Stimulated activated naive CD4-positive, alpha-beta T cell treated with Interleukin-2 at 50 U/mL for 16 hours (primary cell): ENCODE data around the gene ALK.

Experiments used
- DNase-seq: peaks from one replicate; lab custom pipeline; 2025; lab: John Stamatoyannopoulos, UW

The ALK gene

DNA sequence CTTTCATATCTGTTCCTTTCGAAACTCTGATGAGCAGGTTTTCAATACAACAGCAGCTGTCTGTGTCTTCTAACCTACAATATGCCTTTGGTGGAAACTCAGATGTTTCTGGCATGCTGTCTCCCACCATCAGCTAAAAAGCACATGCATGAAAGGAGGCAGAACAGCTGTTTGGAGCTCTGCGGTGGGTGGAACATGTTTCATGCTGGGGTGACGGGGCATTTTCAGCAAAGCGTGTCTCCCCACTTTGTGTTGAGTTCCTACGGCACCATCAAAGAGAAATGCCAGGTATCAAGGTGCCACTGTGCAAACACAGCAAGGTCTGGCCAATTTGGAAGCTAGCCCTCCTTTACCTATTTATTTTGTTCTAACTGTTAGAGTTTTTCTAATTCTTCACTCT lies 516.1 kb downstream of the ALK start:
- DNase-seq = no peak

DNA sequence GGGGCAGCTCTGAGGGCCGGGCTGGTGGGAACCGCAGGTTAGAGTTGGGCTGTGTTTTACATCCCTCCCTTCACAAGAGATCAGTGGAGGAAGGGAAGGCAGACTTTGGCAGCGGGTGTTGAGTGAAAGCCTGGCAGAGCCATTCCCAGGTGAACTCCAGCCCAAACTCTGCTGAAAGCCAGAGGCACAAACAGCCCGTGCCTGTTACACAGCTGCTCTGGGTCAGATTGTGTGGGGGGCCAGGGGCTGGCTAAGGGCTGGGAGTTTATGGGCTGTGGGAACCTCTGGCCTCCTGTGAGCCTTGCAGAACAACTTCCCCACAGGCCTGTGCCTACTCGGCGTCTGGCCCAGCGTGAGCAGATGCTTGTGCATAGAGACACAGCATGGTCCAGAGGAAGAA lies 519.4 kb downstream of the ALK start:
- DNase-seq = no peak

DNA sequence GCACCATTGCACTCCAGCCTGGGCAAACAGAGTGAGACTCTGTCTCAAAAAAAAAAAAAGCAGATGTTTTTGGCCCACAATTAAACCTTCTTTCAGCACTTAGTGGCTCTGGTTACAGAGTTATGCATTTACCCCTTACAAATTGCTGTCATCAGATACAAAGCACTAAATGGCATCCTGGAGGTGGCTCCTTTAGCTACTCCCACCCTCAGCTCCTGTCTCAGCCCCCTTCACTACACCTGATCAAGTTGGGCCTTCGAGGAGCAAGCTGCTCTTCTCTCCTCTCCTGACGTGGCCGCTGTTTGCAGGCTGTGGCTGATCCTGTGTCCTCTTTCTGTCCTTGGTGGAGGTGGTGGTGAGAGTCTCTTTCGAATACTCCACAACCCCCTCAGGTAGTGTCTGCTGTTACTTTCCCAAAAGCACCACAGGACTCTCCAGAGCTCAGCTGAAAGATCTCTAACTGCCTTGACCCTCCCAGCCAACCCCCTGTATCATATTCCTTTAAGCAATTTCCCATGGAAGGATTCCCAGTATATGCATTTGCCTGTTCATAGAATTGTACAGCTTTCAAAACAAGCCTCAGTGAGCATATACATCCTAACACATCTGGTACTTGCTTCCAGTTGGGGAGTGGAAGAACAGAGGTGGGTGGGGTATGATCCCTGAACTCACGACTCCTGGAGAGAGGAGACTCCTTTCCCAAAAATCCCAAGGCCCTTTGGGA lies 520.3 kb downstream of the ALK start:
- DNase-seq = no peak

DNA sequence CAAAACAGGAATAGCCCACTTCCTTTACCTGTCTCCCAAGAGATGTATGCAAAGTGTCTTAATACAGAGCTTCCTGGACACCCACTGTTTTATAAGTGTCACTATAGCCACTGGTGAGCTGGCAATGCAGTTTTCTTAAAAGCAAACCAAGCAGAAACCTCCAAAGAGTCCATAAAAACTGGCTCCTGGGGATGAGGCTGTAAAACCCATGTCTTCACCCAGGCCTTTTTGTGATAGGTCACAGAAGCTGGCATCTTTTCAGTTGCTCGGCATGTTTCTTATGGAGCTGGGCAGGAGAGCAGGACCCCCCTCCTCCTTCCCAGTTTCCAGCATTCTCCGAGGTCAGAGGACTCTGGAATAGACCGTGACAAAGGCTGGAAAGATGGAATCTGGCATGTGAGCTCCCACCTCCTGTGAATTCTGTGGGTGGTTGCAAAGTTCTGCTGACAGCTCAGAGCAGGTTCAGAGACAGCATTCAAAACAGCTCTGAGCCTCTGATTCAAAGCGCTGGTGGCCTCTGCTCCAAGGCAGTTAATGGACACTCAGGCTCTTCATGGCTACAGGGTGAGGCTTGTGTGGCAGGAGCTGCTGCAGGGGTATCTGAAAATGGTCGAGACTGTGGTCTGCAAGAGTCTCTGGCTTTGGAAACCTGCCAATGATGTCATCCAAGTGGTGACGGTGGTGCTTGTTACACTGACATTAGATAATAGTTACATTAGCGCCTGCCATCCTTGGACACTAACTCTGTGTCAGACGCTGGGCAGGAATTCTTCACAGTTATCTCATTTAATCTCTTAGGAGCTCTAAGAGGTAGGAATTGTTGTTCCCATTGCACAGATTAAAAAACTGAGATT lies 522.8 kb downstream of the ALK start:
- no peak for DNase-seq

DNA sequence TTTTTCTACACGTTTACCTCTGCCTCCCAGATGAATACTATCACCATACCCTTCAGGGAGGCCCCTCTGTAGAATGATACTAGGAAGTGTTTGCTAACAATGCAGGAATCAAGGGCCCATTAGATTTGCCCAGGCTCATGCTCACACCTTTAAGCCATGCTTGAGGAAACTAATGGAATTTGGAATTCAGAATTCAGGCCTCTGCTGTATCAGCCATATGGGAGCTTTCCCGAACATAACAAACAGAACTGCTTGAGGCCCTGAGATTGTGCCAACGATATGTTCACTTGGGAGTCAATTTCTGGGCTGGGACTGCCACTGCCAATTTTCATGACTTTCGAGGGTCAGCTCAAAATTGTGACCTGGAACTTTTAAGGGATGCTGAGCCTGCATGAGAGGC lies 523.7 kb downstream of the ALK start:
- no peak for DNase-seq

DNA sequence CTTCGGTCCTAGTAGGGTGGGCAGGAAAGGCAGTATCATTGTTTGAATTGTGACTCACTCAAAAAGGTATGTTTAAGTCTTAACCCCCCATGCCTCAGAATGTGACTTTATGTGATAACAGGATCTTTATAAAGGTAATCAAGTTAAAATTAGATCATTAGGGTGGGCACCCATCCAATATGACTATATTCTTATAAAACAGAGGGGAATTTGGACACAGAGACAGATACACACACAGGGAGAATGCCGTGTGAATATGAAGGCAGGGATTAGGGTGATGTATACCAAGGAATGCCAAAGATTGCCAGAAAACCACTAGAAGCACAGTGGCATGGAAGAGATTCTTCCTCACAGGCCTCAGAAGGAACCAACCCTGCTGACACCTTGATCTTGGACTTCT lies 524.3 kb downstream of the ALK start:
- DNase-seq = no peak

DNA sequence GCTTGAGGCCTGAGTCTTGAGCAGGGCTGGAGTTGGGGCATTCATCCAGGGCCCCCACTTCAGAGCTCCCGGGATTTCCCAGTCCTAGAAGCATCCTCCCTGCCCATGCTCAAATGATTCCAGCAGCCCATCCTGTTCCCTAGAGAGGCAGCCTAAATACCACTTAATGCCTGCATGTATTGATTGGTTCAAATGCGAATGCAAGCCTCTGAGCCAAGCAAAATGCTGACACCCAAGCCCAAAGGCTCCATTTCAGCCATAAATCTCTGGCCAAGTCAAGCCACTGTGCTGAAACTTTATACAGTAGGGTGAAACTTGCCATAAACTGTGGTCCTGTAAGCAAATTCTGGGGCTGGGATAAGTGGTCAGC lies 526.4 kb downstream of the ALK start:
- no peak for DNase-seq

DNA sequence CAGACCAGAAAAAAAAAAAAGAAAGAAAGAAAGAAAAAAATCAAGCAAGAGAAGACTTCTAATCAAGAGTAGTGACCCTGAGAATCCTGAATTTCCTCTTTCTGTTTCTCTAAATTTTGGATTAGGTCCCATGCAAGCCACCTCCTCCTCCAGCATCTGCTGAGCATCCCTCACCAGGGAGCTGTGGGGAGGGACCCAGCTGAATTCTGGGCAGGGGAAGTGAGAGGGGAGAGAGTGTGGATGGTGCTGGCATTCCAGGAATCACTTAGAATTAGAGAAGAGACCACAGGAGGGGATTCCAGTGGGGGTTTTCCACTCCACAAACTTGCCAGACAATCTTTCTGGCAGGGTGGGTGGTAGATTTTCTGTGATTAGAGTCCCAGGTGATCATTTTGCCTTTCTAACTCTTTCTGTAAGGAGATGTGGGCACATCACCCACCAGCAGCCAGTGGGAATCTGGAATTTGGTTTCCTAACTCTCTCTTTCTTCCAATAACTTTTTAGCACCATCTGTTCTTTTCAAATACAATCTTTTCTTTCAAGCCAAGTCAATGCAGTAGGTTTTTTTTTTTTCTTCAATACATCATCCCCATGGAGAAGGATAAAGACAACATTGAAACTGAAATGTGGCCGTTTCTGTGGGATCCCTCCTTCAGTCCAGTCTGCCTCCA lies 526.9 kb downstream of the ALK start:
- no peak for DNase-seq

DNA sequence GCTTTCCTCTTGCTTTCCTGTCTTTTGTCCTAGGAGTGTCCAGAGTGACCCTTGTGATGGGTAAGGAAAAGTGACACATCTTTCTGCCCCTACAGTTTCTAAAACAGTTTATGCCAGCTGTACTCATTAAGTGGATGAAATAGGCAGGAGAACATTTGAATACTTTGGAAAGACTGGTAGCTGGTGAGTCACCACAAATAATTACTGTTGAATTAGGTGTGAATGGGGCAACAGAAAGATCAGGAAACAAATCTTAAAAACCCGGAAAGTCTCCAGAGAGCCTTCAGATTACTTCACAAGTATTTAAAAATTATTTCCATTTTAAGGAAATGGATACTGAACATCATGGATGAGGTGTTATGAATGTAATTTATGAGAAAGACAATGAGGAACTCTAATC lies 527.7 kb downstream of the ALK start:
- no peak for DNase-seq

DNA sequence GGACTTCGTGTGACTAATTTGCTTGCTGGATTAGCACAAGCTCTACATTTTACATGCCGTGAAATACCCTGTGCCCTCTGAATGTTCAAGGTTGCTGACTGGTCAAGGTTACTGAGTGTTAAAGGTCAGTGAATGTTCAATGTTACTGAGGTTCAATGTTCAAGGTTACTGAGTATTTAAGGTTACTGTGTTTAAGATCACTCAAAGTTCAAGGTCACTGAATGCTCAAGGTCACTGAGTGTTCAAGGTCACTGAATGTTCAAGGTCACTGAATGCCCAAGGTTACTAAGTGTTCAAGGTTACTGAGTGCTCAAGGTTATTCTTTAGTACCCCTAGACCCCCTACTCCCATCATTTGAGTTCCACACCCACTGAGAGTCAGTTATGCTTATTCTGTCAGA lies 528.6 kb downstream of the ALK start:
- no peak for DNase-seq

DNA sequence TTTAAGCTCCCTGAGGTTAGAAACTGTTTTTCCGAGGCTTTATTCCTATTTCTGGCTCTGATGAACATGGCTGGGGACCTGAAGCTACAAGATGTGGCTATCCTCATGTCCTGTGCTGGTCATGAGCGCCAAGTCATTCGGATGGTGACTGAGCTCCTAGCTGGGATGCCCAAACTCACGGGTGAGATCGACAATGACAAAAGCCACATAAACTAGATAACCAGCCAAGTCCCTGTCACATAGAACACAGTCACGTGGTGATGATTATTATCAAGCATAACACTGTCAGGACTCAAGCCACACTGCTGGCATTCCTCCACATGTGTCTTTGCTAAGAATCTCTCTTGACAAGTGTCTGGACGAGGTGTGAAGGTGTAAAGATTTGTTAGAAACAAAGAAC lies 531.2 kb downstream of the ALK start:
- no peak for DNase-seq

DNA sequence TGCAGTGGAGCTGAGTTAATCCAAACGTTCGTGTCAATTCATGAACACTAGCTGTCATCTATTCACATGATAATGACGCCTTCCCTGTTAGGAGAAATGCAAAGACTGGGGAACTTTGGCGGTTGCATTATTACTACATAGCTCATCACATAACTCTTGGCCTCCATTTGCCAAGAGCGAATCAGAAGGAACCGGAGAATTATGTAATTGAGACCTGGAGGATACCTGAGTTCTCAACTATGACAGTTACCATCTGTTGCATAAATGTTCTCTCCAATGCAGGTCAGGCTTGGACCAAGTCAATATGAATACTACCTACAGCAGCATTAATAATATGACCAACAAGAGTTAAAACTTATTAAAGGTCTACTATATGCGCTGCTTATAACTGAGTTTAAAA lies 531.7 kb downstream of the ALK start:
- no peak for DNase-seq

DNA sequence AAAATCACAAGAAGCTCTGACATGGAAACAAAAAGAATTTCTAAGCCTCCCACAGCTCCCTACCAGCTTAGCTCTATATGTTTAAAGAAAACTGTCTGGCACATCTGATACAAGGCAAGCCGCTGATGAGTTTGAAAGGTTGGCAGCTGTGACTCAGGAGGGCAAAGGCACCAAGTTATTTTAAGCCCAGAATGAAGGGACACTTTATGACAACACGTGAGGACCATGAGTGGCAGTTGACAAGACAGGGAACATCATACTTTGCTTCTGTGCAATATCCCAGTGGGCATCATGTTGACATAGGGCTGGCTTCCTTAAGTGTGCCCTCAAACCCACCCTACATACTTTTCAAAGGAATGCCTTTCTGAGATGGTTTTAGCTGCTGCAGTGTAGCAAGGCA lies 533.3 kb downstream of the ALK start:
- no peak for DNase-seq

DNA sequence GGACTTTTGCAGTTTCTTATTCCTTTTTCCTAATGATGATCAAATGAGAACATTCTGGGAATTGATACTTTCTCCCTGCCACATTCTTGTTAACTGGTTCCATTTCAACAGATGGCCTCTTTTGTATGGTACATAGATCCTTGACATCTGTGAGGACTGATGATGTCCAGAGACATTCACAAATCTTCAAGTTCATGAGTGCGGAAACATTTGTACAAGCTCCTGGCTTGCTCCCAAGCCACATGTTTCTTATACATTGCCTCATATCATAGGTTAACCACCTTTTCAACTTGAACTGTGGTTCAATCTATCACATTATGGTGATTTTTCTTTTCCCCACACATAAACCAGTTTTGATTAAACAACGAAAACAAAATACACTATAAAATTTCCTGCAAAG lies 538.9 kb downstream of the ALK start:
- no peak for DNase-seq

DNA sequence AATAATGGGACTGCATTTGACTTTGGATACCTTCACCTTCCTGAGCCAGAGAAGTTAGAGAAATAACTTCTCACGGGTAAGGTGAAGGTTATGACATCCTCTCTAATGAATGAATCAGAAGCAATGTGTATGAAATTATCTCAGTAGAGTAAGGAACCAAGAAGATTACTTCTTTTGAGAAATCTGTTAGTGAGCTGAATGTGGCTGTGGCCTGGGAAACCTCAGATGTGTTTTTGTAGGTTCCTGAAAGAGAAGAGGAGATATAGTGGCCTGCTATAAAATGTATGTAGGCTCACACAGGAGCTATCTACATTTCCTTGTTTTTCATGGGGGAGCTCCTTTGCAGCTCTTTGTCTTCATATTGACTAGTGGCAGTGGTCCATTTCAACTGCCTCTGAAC lies 543.6 kb downstream of the ALK start:
- no peak for DNase-seq

DNA sequence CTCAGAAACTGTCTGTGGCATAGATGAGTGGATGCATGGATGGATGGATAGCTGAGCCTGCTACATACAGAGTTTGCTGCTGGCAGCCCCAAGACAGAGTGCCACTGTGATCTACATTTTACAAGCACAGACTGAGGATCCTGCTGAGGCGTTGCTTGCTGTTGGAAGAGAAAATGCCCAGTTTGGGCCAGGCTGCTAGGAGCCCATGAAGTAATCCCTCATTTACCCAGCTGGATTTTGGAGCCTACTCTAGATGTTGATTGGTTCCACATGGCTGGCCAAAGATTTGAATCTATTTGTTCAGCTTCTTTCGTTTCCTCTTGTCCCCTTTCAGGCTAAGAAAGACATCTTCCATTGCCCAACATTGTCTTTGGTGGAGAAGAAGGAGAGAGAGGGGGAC lies 544.8 kb downstream of the ALK start:
- no peak for DNase-seq

DNA sequence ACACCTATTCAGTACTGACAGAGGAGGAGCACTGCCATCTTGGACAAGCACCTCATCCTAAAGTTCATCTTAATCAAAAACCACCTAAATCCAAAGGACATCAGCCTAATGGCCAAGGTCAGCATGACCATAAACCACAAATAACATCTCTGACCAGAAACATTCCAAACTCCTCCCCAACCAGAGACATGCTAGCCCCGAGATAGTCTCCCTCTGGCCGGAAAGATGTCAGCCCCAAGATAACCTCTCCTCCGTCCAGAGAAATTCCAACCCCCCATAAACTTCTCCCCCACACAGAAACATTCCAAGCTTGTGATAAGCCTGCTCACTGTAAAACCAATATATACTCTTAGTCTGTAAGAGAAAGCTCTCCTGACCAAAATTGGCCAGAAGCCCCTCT lies 545.5 kb downstream of the ALK start:
- no peak for DNase-seq

DNA sequence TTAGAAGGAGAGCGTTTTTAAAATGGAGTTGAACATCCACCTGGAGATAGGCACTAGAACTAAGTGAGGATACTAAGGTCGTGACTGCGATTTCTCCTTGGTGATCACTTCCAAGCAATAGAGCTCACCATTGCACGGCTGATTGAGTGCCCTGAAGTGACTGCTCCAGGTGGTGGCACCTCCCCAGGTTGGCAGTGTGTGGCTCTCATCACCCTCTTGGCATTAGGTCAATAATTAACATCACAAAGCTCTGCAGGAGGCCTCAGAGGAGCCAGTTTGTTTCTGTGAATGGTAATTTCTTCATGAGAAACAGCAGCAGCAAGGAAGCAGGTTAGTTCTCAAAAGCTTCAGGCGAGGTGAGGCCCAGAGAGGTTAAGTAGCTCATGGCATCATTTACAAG lies 546.6 kb downstream of the ALK start:
- DNase-seq = no peak

DNA sequence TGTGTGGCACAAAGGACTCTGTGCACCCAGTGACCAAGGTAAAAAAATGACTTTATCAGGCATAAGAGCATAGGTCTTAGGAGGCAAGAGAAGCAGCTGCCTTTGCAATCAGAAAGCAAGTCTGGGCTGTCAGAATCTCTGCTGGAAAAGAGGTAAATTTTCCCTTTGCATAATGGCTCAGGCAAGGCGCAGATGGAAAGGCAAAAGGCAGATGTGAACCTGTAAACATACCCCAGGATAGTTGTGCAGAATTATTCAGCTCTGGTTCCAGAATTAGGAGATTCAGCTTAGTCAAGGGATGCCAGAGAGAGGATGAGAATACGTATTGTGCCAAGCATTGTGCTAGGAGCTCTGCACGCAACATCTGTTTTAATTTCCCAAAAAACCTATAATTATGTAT lies 547.5 kb downstream of the ALK start:
- no peak for DNase-seq

DNA sequence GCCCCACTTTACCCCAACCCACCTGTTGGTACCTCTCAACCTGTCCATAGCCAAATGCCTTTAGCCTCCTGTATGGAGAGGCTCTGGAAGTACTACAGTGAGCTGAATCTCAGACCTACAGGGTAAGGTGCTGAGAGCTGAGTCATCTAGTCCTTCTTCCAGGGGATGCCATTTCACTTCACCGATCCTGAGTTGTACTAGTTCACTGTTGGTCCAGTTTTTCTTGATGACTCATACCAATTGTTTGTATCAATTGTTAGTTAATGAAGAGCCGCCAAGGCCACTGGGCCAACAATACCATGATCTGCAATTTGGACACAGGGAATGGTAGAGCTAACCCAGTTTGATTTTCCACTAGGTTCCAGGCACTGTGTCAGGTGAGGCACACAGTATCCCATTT lies 549.2 kb downstream of the ALK start:
- DNase-seq = no peak

DNA sequence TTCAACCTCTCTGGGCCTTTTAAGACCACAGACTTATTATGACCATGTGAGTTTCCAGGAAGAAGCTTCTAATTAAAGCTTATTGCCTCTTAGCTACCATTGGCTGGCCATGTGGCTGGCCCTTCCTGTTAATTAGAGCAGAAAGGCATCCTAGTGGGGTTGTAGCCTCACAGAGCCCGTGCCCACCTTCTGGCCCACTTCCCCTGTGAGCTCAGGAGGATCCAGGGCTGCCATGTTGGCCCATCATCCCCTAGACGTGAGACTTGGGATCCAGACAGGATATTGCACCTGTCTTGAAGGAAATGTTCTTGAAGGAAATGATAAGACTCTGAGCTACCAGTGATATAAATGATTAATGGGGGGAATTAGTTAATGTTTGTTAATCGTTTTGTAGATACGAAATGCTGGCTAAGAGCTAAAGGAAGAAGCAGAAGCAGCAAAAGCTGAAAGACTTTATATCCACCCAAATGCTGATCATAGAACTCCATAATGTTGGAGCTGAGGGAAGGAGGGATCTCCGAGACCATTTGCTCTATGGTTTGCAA lies 550.7 kb downstream of the ALK start:
- DNase-seq = no peak

DNA sequence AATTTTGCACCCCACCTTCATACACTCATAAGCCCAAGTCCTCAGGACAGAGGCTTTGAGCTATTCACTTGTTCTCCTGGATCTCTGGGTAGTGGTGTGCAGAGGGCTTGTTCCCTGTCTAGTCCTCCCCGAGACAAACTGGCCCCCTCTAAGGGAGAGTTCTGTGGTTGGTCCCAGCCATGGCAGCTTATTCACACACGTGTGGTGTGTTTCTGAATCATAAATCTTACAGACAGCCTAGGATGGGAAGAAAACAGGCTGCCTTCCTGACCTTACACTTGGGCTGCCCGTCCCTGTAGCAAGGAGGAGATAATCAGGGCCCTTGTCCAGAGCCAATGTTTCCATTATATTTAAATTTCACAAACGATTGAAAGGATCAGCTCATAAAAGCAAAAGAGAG lies 551.2 kb downstream of the ALK start:
- DNase-seq = no peak

DNA sequence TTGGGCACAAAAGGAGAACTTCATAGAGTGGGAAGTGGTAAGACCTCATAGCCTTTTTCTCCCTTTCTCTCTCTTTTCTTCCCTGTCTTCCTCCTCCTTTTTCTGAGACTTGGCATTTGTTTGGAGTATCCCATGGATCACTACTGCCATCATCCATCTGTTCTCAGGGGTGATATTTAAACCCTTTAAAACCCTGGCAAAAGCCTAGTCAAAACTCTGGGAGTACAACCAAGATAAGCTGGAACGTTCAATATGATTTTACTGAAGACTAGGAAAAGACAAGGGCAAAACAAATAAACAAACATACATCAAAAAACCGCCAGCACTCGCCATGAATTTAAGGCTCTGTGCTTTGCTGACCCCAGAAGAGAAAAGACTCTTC lies 552.7 kb downstream of the ALK start:
- no peak for DNase-seq
